ENCODE data around the gene PTER. TPM values are rescaled to one million over a fixed set of nuclear protein-coding genes. Genes with fewer than 3 reads are reported as not detected.

Gene PTER, protein sequence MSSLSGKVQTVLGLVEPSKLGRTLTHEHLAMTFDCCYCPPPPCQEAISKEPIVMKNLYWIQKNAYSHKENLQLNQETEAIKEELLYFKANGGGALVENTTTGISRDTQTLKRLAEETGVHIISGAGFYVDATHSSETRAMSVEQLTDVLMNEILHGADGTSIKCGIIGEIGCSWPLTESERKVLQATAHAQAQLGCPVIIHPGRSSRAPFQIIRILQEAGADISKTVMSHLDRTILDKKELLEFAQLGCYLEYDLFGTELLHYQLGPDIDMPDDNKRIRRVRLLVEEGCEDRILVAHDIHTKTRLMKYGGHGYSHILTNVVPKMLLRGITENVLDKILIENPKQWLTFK
- total RNA-seq, result 22.2 TPM
- polyA plus RNA-seq (ENCODE audit: insufficient read depth, low read depth, low replicate concordance), result 16.2 TPM
- long read RNA-seq, donor 1, partial matches to known transcripts, result 0 of 4 reads
- long read RNA-seq, donor 1, other reads (novel, unspliced or antisense), result 0 of 4 reads
- long read RNA-seq, donor 2, partial matches to known transcripts, result 0 of 2 reads
- long read RNA-seq, donor 2, other reads (novel, unspliced or antisense), result 0 of 2 reads
- long read RNA-seq, donor 3, partial matches to known transcripts, result 0 of 2 reads
- long read RNA-seq, donor 3, other reads (novel, unspliced or antisense), result 0 of 2 reads
- long read RNA-seq, donor 4, partial matches to known transcripts, result 0 of 5 reads
- long read RNA-seq, donor 4, other reads (novel, unspliced or antisense), result 0 of 5 reads
- long read RNA-seq, donor 5, result 0 reads
- long read RNA-seq, donor 6, partial matches to known transcripts, result 0 of 2 reads
- long read RNA-seq, donor 6, other reads (novel, unspliced or antisense), result 0 of 2 reads
- long read RNA-seq, donor 7, transcript PTER-202 (6 exons, 3,777 nt), result major isoform, 5 of 21 reads
- long read RNA-seq, donor 7, partial matches to known transcripts, result 1 of 21 reads
- long read RNA-seq, donor 7, other reads (novel, unspliced or antisense), result 11 of 21 reads
- long read RNA-seq, donor 8, partial matches to known transcripts, result 0 of 2 reads
- long read RNA-seq, donor 8, other reads (novel, unspliced or antisense), result 0 of 2 reads
- long read RNA-seq, donor 9, result 0 reads
- long read RNA-seq, donor 10, partial matches to known transcripts, result 0 of 1 reads
- long read RNA-seq, donor 10, other reads (novel, unspliced or antisense), result 0 of 1 reads

DNA sequence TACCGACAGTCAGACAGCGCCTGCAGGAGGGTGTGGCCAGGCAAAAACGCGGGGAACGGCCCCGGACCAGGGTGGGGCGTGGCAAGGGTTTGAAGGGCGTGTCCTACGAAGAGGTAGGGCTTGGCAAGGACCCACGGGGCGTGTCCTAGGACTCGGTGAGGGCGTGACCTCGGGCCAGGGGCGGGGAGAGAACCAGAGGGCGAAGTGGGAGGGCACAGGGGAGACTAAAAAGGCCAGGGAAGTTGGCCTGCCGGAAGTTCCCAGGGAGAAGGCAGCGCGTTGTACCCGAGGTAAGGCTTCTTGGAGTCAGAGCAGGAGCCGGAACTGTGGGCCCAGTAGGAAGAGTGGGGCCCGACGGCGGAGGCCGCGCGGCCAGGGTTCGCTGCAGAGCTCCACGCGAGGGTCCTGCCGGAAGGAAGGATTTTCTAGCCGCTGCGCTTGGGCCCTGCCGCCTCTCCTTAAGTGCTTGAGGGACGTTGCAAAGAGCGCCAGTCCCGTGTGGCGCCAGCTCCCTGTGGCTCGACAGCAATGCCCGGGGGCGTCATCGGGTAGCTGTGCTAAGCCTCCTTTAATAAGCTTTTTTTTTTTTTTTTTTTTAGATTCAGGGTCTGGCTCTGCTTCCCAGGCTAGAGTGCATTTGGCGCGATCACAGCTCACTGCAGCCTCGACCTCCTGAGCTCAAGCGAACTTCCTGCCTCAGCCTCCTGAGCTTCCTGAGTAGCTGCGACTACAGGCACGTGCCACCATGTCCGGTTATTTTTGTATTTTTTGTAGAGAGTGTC lies at the start of gene PTER:
Gene PTER (plus strand): TSS at position 253 of the 782 bp plus-strand sequence. CDS start 47,375 bp downstream, outside the sequence.
- peak; percentile 97 for FAIRE-seq
- Histone ChIP-seq H3K9ac (ENCODE audit: low read length in 3 of 3) (peak within 1 kb of the TSS; percentile 13 to 81 (median 64)), H3K27me3 (ENCODE audit: control insufficient read depth, insufficient read depth, low read length) (no peaks in the 10 kb centered on the region), H3K9me3 (ENCODE audit: control insufficient read depth in 2 of 3, insufficient read depth in 1 of 3, low read length in 3 of 3) (no peaks in the 10 kb centered on the region), H3K36me3 (ENCODE audit: control insufficient read depth in 2 of 3, insufficient read depth in 3 of 3, low read length in 3 of 3) (no peaks in the 10 kb centered on the region), H3K4me1 (ENCODE audit: control insufficient read depth in 2 of 3, insufficient read depth in 2 of 3, low read depth in 1 of 3, low read length in 3 of 3) (peaks cover 0 to 13% (median 2%) of the 10 kb centered on the region in 3 donors), H3K4me3 (ENCODE audit: low read length in 3 of 3) (peak within 1 kb of the TSS; percentile 40 to 83 (median 81)), H3K27ac (ENCODE audit: low read depth in 2 of 2, low read length in 2 of 2) (peak within 1 kb of the TSS; percentile 71 to 83)
- DNase-seq, result peak; percentile 90 to 99 (median 91)
- TF ChIP-seq, protein P1, sequence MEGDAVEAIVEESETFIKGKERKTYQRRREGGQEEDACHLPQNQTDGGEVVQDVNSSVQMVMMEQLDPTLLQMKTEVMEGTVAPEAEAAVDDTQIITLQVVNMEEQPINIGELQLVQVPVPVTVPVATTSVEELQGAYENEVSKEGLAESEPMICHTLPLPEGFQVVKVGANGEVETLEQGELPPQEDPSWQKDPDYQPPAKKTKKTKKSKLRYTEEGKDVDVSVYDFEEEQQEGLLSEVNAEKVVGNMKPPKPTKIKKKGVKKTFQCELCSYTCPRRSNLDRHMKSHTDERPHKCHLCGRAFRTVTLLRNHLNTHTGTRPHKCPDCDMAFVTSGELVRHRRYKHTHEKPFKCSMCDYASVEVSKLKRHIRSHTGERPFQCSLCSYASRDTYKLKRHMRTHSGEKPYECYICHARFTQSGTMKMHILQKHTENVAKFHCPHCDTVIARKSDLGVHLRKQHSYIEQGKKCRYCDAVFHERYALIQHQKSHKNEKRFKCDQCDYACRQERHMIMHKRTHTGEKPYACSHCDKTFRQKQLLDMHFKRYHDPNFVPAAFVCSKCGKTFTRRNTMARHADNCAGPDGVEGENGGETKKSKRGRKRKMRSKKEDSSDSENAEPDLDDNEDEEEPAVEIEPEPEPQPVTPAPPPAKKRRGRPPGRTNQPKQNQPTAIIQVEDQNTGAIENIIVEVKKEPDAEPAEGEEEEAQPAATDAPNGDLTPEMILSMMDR (IDR thresholded peaks at IDR 0.05; ENCODE audit: borderline replicate concordance, extremely low read depth, insufficient read depth), result no peak
- intact Hi-C loops (cut with DNase I), result no loop called here

DNA sequence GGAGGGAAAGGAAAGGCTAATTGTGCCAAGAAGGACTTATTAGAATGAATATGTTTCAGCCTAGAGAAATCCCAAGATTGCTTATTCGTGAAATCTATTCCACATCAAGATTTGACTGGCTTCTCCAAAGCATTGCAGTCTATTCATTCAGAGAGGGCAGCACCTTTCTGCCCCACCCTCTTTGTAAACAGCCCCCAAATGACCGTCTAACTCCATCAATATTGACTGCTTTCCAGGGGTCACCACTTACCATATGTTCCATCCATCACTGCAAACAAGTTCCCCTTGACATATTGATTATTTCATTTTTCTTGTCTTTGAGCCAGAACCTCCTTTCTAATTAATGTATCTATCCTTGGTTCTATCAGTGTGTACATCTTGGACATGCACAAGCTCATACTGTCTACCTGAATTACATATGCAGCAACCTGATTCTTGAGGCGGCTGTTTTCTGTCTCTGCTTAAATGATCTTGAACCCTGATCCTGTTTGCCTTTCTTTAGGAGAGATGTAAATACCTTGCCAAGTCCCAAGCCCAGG lies 44.2 kb upstream of the PTER start:
- Histone ChIP-seq H3K27ac (ENCODE audit: low read depth in 2 of 2, low read length in 2 of 2) (no peak overlapping the region), H3K9ac (ENCODE audit: low read length in 3 of 3) (no peak overlapping the region), H3K9me3 (ENCODE audit: control insufficient read depth in 2 of 3, insufficient read depth in 1 of 3, low read length in 3 of 3) (no peaks in the 10 kb centered on the region), H3K36me3 (ENCODE audit: control insufficient read depth in 2 of 3, insufficient read depth in 3 of 3, low read length in 3 of 3) (no peaks in the 10 kb centered on the region), H3K4me3 (ENCODE audit: low read length in 3 of 3) (no peak overlapping the region), H3K4me1 (ENCODE audit: control insufficient read depth in 2 of 3, insufficient read depth in 2 of 3, low read depth in 1 of 3, low read length in 3 of 3) (no peaks in the 10 kb centered on the region), H3K27me3 (ENCODE audit: control insufficient read depth, insufficient read depth, low read length) (no peaks in the 10 kb centered on the region)
- TF ChIP-seq, protein P1 (IDR thresholded peaks at IDR 0.05; ENCODE audit: borderline replicate concordance, extremely low read depth, insufficient read depth), result no peak
- FAIRE-seq, result no peak
- DNase-seq, result no peak
- intact Hi-C loops (cut with DNase I), result no loop called here

DNA sequence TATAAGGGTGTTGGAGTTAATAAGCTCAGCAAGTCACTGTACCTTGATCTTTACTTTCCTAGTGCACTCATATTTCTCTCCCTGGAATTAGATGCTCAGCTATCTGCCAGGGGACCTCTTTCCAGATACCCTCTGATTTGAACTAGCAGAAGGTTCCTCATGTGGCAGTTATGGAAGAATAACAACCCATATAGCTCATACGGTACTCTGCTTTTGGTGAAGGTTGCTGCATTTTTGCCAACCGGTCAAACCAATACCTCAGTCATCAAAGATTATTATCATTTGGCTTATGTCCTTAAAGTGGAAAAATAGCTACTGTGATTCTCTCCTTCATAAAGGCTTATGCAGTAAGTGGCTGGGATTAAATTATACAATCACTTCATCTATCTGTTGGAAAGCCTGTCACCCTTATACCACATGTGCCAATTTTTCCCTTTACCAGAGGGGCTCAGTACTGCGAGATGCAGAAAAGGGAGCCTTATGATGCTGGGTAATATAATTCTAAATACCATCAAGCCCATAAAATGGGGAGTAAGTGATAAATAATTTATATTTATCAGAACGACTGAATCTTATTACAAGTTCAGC lies 43.4 kb upstream of the PTER start:
- TF ChIP-seq, protein P1 (IDR thresholded peaks at IDR 0.05; ENCODE audit: borderline replicate concordance, extremely low read depth, insufficient read depth), result no peak
- Histone ChIP-seq H3K4me1 (ENCODE audit: control insufficient read depth in 2 of 3, insufficient read depth in 2 of 3, low read depth in 1 of 3, low read length in 3 of 3) (no peaks in the 10 kb centered on the region), H3K27me3 (ENCODE audit: control insufficient read depth, insufficient read depth, low read length) (no peaks in the 10 kb centered on the region), H3K36me3 (ENCODE audit: control insufficient read depth in 2 of 3, insufficient read depth in 3 of 3, low read length in 3 of 3) (no peaks in the 10 kb centered on the region), H3K9me3 (ENCODE audit: control insufficient read depth in 2 of 3, insufficient read depth in 1 of 3, low read length in 3 of 3) (no peaks in the 10 kb centered on the region), H3K27ac (ENCODE audit: low read depth in 2 of 2, low read length in 2 of 2) (no peak overlapping the region), H3K4me3 (ENCODE audit: low read length in 3 of 3) (no peak overlapping the region), H3K9ac (ENCODE audit: low read length in 3 of 3) (no peak overlapping the region)
- DNase-seq (no peak), FAIRE-seq (no peak)
- intact Hi-C loops (cut with DNase I), result no loop called here
